ENCODE results near the gene LMF1.

DNA sequence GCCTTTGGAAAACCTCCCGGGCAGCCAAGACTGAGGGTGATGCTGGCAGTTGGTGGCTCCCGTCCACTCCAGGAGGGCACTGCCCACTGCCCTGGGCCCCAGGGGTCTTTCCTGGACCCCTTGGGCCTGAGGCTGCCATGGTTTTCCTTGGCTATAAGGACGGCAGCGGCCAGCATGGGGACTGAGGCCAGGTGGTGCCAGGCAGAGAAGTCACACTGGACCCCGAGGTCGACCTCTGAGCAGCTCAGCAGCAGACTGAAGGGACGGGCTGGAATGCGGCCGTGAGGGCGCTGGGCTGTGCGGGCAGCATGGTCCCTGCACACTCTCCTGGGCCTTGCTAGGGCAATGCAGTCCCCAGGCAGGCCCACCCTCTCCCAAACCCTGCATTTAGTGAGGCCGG, 114.7 kb downstream of the LMF1 start:
- no peak for TF ChIP-seq CTCF (IDR thresholded peaks at IDR 0.05)
- no peak for TF ChIP-seq POLR2A (IDR thresholded peaks at IDR 0.05)
